Neural crest cell (in vitro differentiated cells): Measurements from ENCODE around the gene GRK2. TPM values are rescaled to one million over a fixed set of nuclear protein-coding genes. Genes with fewer than 3 reads are reported as not detected.
A peak's percentile ranks its signal among the peaks of the same experiment; 100 is the strongest.

Source experiments
- DNase-seq: peaks from one replicate; pipeline ENCODE4 v3.0.0; 2021; ENCODE audit warnings: low read depth, mixed read lengths, low spot score
- H3K27ac Mint-ChIP-seq: one replicate; pipeline ENCODE4 v1.8.0; 2021; ENCODE audit warnings: mild to moderate bottlenecking, mixed read lengths; ENCODE audit not compliant: unreplicated experiment
- H3K27me3 Mint-ChIP-seq: 2 replicates; pipeline ENCODE4 v1.8.0; 2021; ENCODE audit warnings: low read depth, mild to moderate bottlenecking, mixed read lengths
- H3K36me3 Mint-ChIP-seq: 2 replicates; pipeline ENCODE4 v1.8.0; 2021; ENCODE audit warnings: low read depth, mild to moderate bottlenecking, mixed read lengths
- H3K4me1 Mint-ChIP-seq: 2 replicates; pipeline ENCODE4 v1.8.0; 2021; ENCODE audit warnings: mixed read lengths
- H3K4me3 Mint-ChIP-seq: one replicate; pipeline ENCODE4 v1.8.0; 2021; ENCODE audit warnings: mild to moderate bottlenecking, mixed read lengths
- H3K9me3 Mint-ChIP-seq: 2 replicates; pipeline ENCODE4 v1.8.0; 2021; ENCODE audit warnings: mixed read lengths
- CTCF ChIP-seq: fragments of 200-600 bp; sonication (generic); conservative IDR thresholded peaks from 2 replicates; pipeline ENCODE4 v1.5.0; 2021; ENCODE audit warnings: antibody characterized with exemption, mild to moderate bottlenecking
- total RNA-seq: library from RNA; stranded (reverse); gene quantifications from 2 replicates; pipeline ENCODE4 v1.2.1, GENCODE V29; 2021

GRK2 gene
- total RNA-seq, 1 donor from 2014 or later, result 51.3 TPM

GRCh38 chr11:67293090-67293489, 26.8 kb downstream of the GRK2 start:
- no peak overlapping the region for H3K27ac Mint-ChIP-seq
- H3K36me3 Mint-ChIP-seq, result peaks cover 35% of the 10 kb centered on the region
- no peaks in the 10 kb centered on the region for H3K27me3 Mint-ChIP-seq
- H3K4me1 Mint-ChIP-seq, result peaks cover 12% of the 10 kb centered on the region
- peak overlapping the region; percentile 76 for H3K4me3 Mint-ChIP-seq
- peaks cover 4% of the 10 kb centered on the region for H3K9me3 Mint-ChIP-seq
- TF ChIP-seq CTCF, result no peak
- no peak for DNase-seq

GRCh38 chr11:67295846-67296245, 29.6 kb downstream of the GRK2 start:
- H3K4me1 Mint-ChIP-seq, result peaks cover 11% of the 10 kb centered on the region
- no peak overlapping the region for H3K4me3 Mint-ChIP-seq
- H3K9me3 Mint-ChIP-seq, result peaks cover 4% of the 10 kb centered on the region
- no peak for TF ChIP-seq CTCF
- DNase-seq, result no peak
- H3K27me3 Mint-ChIP-seq, result no peaks in the 10 kb centered on the region
- no peak overlapping the region for H3K27ac Mint-ChIP-seq
- peaks cover 40% of the 10 kb centered on the region for H3K36me3 Mint-ChIP-seq

GRCh38 chr11:67298786-67299185, 32.5 kb downstream of the GRK2 start:
- Mint-ChIP-seq H3K36me3 (peaks cover 29% of the 10 kb centered on the region), H3K9me3 (peaks cover 4% of the 10 kb centered on the region), H3K4me3 (peak overlapping the region; percentile 10), H3K27ac (peak overlapping the region; percentile 72), H3K27me3 (peaks cover 8% of the 10 kb centered on the region), H3K4me1 (peaks cover 8% of the 10 kb centered on the region)
- TF ChIP-seq CTCF, result no peak
- no peak for DNase-seq

GRCh38 chr11:67299471-67300191, 33.4 kb downstream of the GRK2 start:
- H3K27ac Mint-ChIP-seq, result no peak overlapping the region
- H3K36me3 Mint-ChIP-seq, result peaks cover 25% of the 10 kb centered on the region
- no peak overlapping the region for H3K4me3 Mint-ChIP-seq
- TF ChIP-seq CTCF, result no peak
- DNase-seq, result no peak
- H3K4me1 Mint-ChIP-seq, result peaks cover 8% of the 10 kb centered on the region
- peaks cover 13% of the 10 kb centered on the region for H3K27me3 Mint-ChIP-seq
- H3K9me3 Mint-ChIP-seq, result peaks cover 2% of the 10 kb centered on the region

GRCh38 chr11:67300256-67300755, 34.0 kb downstream of the GRK2 start:
- Mint-ChIP-seq H3K27me3 (peaks cover 17% of the 10 kb centered on the region), H3K4me3 (peak overlapping the region; percentile 31), H3K4me1 (peaks cover 8% of the 10 kb centered on the region), H3K36me3 (peaks cover 23% of the 10 kb centered on the region), H3K9me3 (peaks cover 2% of the 10 kb centered on the region), H3K27ac (no peak overlapping the region)
- TF ChIP-seq CTCF, result no peak
- DNase-seq, result no peak
